Ovary (tissue), 9 donors: ENCODE measurements around the gene NEDD4L. TPM values are rescaled to one million over a fixed set of nuclear protein-coding genes. Genes with fewer than 3 reads are reported as not detected.

Experiments
- DNase-seq, 5 donors: peaks; one replicate each; pipeline ENCODE4 v3.0.0-alpha.2; 2019 to 2020
- H3K27ac ChIP-seq, 2 donors: fragments of 200-600 bp; one replicate each; pipeline versions ENCODE4 v1.5.1 to v1.8.0; 2019 to 2022
- H3K27me3 ChIP-seq: fragments of 200-600 bp; one replicate; pipeline ENCODE4 v1.8.0; 2022
- H3K36me3 ChIP-seq: fragments of 200-600 bp; sonication (generic); one replicate; pipeline ENCODE4 v1.5.1; 2019
- H3K4me1 ChIP-seq: one replicate; pipeline ENCODE4 v1.8.1; 2013; ENCODE audit warnings: mild to moderate bottlenecking, moderate library complexity; ENCODE audit not compliant: insufficient read depth
- H3K4me3 ChIP-seq: fragments of 200-600 bp; sonication (generic); one replicate; pipeline ENCODE4 v1.5.1; 2017
- H3K9me3 ChIP-seq, 2 donors: fragments of 200-600 bp in 1 of 2; sonication (generic) in 1 of 2; one replicate each; pipeline versions ENCODE4 v1.5.1 to v1.8.1; 2013 to 2019; ENCODE audit warnings: mild to moderate bottlenecking in 1 of 2, moderate library complexity in 1 of 2
- EP300 ChIP-seq: sonication (generic); formaldehyde crosslinking; IDR thresholded peaks from one replicate; pipeline ENCODE4 v1.6.1; 2017; ENCODE audit warnings: antibody characterized with exemption
- POLR2A ChIP-seq: fragments of 450-650 bp; IDR thresholded peaks from one replicate; pipeline ENCODE4 v1.6.1; 2017; ENCODE audit warnings: antibody characterized with exemption, mild to moderate bottlenecking, moderate library complexity
- WGBS, 3 donors: extraction: QIAGEN DNeasy Blood & Tissue Kit in 1 of 3; methylation state at CpG; one replicate each; pipeline versions ENCODE4 v1.1.5 to v1.1.7; 2013 to 2017; 5-methylcytosine and 5-hydroxymethylcytosine counted together
- intact Hi-C, 4 donors: fragments of 100-400 bp; cut with DNase I; formaldehyde crosslinking; loops; one replicate each; pipeline versions ENCODE4 v1.11.0 to v1.15.1; 2022 to 2023
- polyA plus RNA-seq, 2 donors: library from polyadenylated mRNA; stranded (reverse); fragments of 200-250 nt in 1 of 2; fragments of 350-450 nt in 1 of 2; fragmentation: Illumina TruSeq in 1 of 2; extraction: RNeasy Lipid Tissue Mini Kit (QIAGEN cat#74804) in 1 of 2; gene quantifications; one replicate each; pipeline ENCODE4 v1.2.3, GENCODE V29; 2013 to 2014
- total RNA-seq, 7 donors: library from RNA; depleted of rRNA in 2 of 7; stranded (reverse); fragments of >200 nt in 2 of 7; fragmentation: NEBNext Ultra II Directional in 3 of 7; extraction: Animal tissue kit (Norgen Biotek cat#: 25700) in 3 of 7; gene quantifications; one replicate each; pipeline versions ENCODE4 v1.1.0 to v1.2.4, GENCODE V29; 2016 to 2023
- TF ChIP-seq, protein P1 (sequence below), 3 donors: fragments of 450-650 bp in 2 of 3; fragments of 200-600 bp in 1 of 3; IDR thresholded peaks; one replicate each; pipeline versions ENCODE4 v1.5.1 to v1.8.0; 2016 to 2022; ENCODE audit warnings: antibody characterized with exemption in 3 of 3, mild to moderate bottlenecking in 1 of 3
- donor health status: DM: no; HTN: no; CAD: no; lungs with moderate emphysema.
- donor health status: DM: no; HTN: no; CAD: no.
- donor health status: Bipolar disorder and iron deficiency.
- donor health status: DM: yes; HTN: yes; CAD: no.
- donor health status: DM: no; HTN: no; CAD: no.
- donor health status: DM: yes; HTN: yes; CAD: no.

The NEDD4L gene
- total and polyA plus RNA-seq, 9 donors = 11.0 to 75.2 (median 18.2) TPM

DNA sequence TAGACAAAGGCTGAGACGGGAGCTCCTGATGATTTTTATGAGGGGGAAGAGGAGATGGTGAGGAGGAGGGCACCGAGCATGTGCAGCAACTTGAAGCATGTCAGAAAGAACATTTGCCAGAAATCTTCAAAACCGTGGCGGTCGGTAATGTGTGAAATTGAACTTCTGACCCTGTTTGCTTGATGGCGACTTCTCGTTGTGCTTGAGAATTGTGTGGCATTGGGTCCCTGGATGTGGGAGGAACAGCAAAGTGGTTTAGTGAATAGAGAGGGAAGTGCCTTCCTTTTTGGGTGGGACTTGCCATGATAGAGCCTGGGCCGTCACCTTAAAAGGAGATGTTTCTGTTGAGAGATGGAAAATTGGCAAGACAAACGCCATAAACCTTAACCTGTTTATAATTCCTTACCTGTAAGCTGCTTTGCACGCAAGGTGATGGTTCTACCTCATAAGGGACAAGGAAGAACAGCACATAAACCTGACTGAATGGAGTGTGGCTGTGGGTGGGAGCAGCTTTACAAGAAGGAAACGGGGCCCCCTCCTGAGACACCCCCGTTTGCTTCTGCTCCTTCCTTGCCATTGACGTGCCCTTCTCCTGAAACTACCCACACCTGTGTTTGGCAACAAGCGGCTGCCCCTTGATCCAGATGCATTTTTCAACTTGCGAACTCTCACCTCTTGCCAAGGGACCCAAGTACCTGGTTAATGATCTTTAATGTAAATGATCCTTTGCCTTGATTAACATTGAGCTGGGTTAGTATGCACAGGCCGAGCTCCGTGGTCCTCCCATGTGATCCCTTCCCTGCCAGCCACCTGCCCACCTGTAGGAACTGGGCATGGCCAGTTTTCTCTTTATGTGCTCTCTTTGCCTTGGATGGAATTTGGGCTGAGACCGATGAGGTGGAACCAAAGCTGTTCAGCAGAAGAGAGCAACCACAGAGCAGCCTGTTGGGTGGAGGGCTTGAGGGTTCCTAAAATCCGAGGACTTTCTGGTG lies 153.2 kb downstream of the NEDD4L start:
- Histone ChIP-seq H3K4me1 (peaks cover 12% of the 10 kb centered on the region), H3K36me3 (no peaks in the 10 kb centered on the region), H3K27ac (no peak overlapping the region), H3K27me3 (no peaks in the 10 kb centered on the region), H3K9me3 (no peaks in the 10 kb centered on the region), H3K4me3 (no peak overlapping the region)
- intact Hi-C loops = no loop called here
- no peak for DNase-seq
- 92% methylated on average over 19 of the region's 19 CpGs for WGBS, 3 donors
- TF ChIP-seq POLR2A = no peak
- no peak for TF ChIP-seq EP300
- TF ChIP-seq, protein P1, sequence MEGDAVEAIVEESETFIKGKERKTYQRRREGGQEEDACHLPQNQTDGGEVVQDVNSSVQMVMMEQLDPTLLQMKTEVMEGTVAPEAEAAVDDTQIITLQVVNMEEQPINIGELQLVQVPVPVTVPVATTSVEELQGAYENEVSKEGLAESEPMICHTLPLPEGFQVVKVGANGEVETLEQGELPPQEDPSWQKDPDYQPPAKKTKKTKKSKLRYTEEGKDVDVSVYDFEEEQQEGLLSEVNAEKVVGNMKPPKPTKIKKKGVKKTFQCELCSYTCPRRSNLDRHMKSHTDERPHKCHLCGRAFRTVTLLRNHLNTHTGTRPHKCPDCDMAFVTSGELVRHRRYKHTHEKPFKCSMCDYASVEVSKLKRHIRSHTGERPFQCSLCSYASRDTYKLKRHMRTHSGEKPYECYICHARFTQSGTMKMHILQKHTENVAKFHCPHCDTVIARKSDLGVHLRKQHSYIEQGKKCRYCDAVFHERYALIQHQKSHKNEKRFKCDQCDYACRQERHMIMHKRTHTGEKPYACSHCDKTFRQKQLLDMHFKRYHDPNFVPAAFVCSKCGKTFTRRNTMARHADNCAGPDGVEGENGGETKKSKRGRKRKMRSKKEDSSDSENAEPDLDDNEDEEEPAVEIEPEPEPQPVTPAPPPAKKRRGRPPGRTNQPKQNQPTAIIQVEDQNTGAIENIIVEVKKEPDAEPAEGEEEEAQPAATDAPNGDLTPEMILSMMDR (IDR thresholded peaks at IDR 0.05) = no peak

DNA sequence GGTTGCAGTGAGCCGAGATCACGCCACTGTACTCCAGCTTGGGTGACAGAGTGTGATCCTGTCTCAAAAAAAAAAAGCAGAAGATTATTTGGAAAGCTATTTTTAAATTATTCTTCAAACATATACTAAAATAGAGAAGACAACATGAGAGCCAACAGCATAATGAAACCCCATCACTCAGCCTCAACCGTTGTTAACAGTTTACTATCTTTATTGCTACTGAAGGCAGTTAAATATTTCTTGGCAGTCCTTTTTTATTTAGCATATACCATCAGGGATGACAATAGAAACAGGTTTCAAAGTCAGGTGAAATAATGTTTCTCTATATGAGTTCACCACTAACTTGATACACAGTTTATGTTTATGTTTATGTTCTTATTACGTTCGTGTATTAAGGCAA lies 157.2 kb downstream of the NEDD4L start:
- no peak overlapping the region for H3K27ac ChIP-seq
- no peaks in the 10 kb centered on the region for H3K36me3 ChIP-seq
- TF ChIP-seq, protein P1 (IDR thresholded peaks at IDR 0.05) = no peak
- TF ChIP-seq EP300 = no peak
- TF ChIP-seq POLR2A = no peak
- no peaks in the 10 kb centered on the region for H3K27me3 ChIP-seq
- no peaks in the 10 kb centered on the region for H3K9me3 ChIP-seq
- WGBS, 3 donors = 72 to 86% (median 82%) methylated on average over 5 of the region's 5 CpGs
- DNase-seq = no peak
- intact Hi-C loops = loop anchor here in 1 of 4 donors (10.0 kb wide), 1 partner anchor 64 kb away; no protein-coding TSS in a partner anchor
- peaks cover 1% of the 10 kb centered on the region for H3K4me1 ChIP-seq
- H3K4me3 ChIP-seq = no peak overlapping the region

DNA sequence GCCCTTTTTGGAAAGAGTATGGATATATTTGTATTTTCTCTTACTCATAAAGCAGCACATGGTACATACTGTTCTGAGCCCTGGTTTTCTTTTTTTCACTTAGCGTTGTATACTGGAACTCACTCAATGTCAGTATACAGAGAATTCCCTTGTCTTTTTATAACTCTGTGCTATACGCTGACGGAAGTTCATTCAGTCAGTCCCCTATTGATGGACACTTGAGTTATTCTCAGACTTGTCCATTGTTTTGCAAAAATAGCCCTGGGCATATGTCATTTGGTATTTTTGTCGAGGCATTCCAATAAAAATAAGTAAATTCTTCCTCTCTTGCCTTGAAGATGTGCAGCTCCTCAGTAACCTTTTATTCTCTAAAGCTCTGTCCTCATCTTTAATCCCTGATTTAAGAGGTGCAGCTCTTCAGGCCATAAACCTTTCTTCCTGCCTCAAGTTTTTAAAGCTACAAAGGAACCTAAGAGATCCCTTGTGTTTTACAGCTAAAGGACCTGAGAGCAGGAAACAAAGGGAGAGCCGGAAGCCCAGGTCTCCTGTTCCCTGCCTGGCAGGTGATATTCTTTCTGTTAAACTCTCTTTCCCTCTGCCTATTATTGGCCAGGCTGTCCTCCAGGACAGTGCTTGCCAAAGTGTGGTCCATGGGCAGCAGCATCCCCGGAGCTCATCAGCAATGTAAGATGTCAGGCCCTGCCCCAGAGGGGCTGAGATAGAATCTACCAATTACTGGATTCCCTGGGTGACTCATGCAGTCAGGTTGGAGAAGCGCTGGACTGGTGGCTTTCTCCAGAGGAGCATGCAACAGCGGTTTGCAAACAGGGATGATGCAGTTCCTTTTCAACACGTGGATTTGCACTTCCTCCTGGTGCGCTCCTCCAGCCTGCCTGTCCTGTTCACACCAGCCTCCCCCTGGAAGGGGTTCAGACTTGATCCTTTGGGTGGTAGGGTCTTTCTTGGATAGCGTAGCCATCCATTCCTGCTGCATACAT lies 158.0 kb downstream of the NEDD4L start:
- WGBS, 3 donors = 83 to 90% (median 83%) methylated on average over 11 of the region's 11 CpGs

More for the DNA sequence above, 158.0 kb downstream of the NEDD4L start:
- peaks cover 1% of the 10 kb centered on the region for H3K4me1 ChIP-seq
- no peaks in the 10 kb centered on the region for H3K27me3 ChIP-seq
- DNase-seq = no peak
- H3K4me3 ChIP-seq = no peak overlapping the region
- H3K9me3 ChIP-seq = no peaks in the 10 kb centered on the region
- no peak overlapping the region for H3K27ac ChIP-seq
- no peaks in the 10 kb centered on the region for H3K36me3 ChIP-seq
- intact Hi-C loops = loop anchor here in 1 of 4 donors (10.0 kb wide), 1 partner anchor 63 kb away; no protein-coding TSS in a partner anchor
- TF ChIP-seq EP300 (no peak), POLR2A (no peak)
- TF ChIP-seq, protein P1 (IDR thresholded peaks at IDR 0.05) = no peak
